ENCODE data around the gene RTN4RL1. TPM values are rescaled to one million over a fixed set of nuclear protein-coding genes. Genes with fewer than 3 reads are reported as not detected.

RTN4RL1 gene
- total RNA-seq, 1 donor = 0.43 TPM

GRCh38 chr17:1979182-1979985, 45.8 kb downstream of the RTN4RL1 start:
- TF ChIP-seq CTCF (IDR thresholded peaks at IDR 0.05; ENCODE audit: insufficient read depth, low read depth, low read length) = no peak
- DNase-seq (ENCODE audit: low read depth) = no peak
- no peak overlapping the region for H3K4me3 ChIP-seq (ENCODE audit: low read depth, low read length)

GRCh38 chr17:1978396-1978949, 46.7 kb downstream of the RTN4RL1 start:
- TF ChIP-seq CTCF (IDR thresholded peaks at IDR 0.05; ENCODE audit: insufficient read depth, low read depth, low read length) = no peak
- DNase-seq (ENCODE audit: low read depth) = no peak
- H3K4me3 ChIP-seq (ENCODE audit: low read depth, low read length) = no peak overlapping the region

- TF ChIP-seq CTCF (IDR thresholded peaks at IDR 0.05; ENCODE audit: insufficient read depth, low read depth, low read length) = no peak
- no peak for DNase-seq (ENCODE audit: low read depth)
These were observed 47.3 kb downstream of the RTN4RL1 start for GRCh38 chr17:1977583-1978395.

GRCh38 chr17:1976683-1977064, 48.5 kb downstream of the RTN4RL1 start:
- TF ChIP-seq CTCF (IDR thresholded peaks at IDR 0.05; ENCODE audit: insufficient read depth, low read depth, low read length) = no peak
- H3K4me3 ChIP-seq (ENCODE audit: low read depth, low read length) = no peak overlapping the region
- no peak for DNase-seq (ENCODE audit: low read depth)

More at GRCh38 chr17:1977583-1978395, 47.3 kb downstream of the RTN4RL1 start:
- H3K4me3 ChIP-seq (ENCODE audit: low read depth, low read length) = no peak overlapping the region

- no peak for DNase-seq (ENCODE audit: low read depth)
These were observed 49.0 kb downstream of the RTN4RL1 start for GRCh38 chr17:1976000-1976682.

More at GRCh38 chr17:1976000-1976682, 49.0 kb downstream of the RTN4RL1 start:
- no peak overlapping the region for H3K4me3 ChIP-seq (ENCODE audit: low read depth, low read length)
- TF ChIP-seq CTCF (IDR thresholded peaks at IDR 0.05; ENCODE audit: insufficient read depth, low read depth, low read length) = no peak
